Osteocyte (in vitro differentiated cells): Measurements from ENCODE around the gene XIRP2. TPM values are rescaled to one million over a fixed set of nuclear protein-coding genes. Genes with fewer than 3 reads are reported as not detected.

Source experiments
- DNase-seq: peaks from one replicate; pipeline ENCODE4 v3.0.0; 2021; ENCODE audit warnings: mixed read lengths; ENCODE audit not compliant: unreplicated experiment; ENCODE audit errors: extremely low spot score
- H3K27ac Mint-ChIP-seq: one replicate; pipeline ENCODE4 v1.8.0; 2021; ENCODE audit warnings: mild to moderate bottlenecking, mixed read lengths; ENCODE audit not compliant: unreplicated experiment
- H3K27me3 Mint-ChIP-seq: one replicate; pipeline ENCODE4 v1.8.0; 2021; ENCODE audit warnings: mixed read lengths; ENCODE audit not compliant: unreplicated experiment
- H3K36me3 Mint-ChIP-seq: one replicate; pipeline ENCODE4 v1.8.0; 2021; ENCODE audit warnings: mixed read lengths; ENCODE audit not compliant: unreplicated experiment
- H3K4me1 Mint-ChIP-seq: one replicate; pipeline ENCODE4 v1.8.0; 2021; ENCODE audit warnings: mixed read lengths; ENCODE audit not compliant: unreplicated experiment
- H3K4me3 Mint-ChIP-seq: one replicate; pipeline ENCODE4 v1.8.0; 2021; ENCODE audit warnings: mild to moderate bottlenecking, moderate library complexity, mixed read lengths; ENCODE audit not compliant: unreplicated experiment
- H3K9me3 Mint-ChIP-seq: one replicate; pipeline ENCODE4 v1.8.0; 2021; ENCODE audit warnings: mixed read lengths; ENCODE audit not compliant: unreplicated experiment
- CTCF ChIP-seq: fragments of 200-600 bp; sonication (generic); IDR thresholded peaks from 2 replicates; pipeline ENCODE4 v1.5.0; 2021; ENCODE audit warnings: antibody characterized with exemption, mild to moderate bottlenecking, moderate library complexity
- long read RNA-seq: library from polyadenylated mRNA; unstranded; transcript quantifications from one replicate; pipeline ENCODE4 v2.0.0, GENCODE V29; 2021
- total RNA-seq: library from RNA; stranded (reverse); gene quantifications from 2 replicates; pipeline ENCODE4 v1.2.1, GENCODE V29; 2021

XIRP2 gene
- 0.08 TPM in 1 of 2 replicates, not detected in the other for total RNA-seq
- long read RNA-seq: 0 reads

- no peaks in the 10 kb centered on the region for H3K36me3 Mint-ChIP-seq
- no peak for DNase-seq
- no peak within 1 kb of the TSS for H3K27ac Mint-ChIP-seq
- no peak for TF ChIP-seq CTCF
- H3K4me3 Mint-ChIP-seq: no peak within 1 kb of the TSS
- no peaks in the 10 kb centered on the region for H3K4me1 Mint-ChIP-seq
- no peaks in the 10 kb centered on the region for H3K27me3 Mint-ChIP-seq
- no peaks in the 10 kb centered on the region for H3K9me3 Mint-ChIP-seq
These were observed at the start of gene XIRP2 for GRCh38 chr2:166888180-166888579. XIRP2 (plus strand) TSS chr2:166888480; CDS start chr2:166903483, 15,003 bp downstream.

- H3K4me1 Mint-ChIP-seq: no peaks in the 10 kb centered on the region
- H3K4me3 Mint-ChIP-seq: no peak overlapping the region
- no peak overlapping the region for H3K27ac Mint-ChIP-seq
- DNase-seq: no peak
- no peaks in the 10 kb centered on the region for H3K9me3 Mint-ChIP-seq
- TF ChIP-seq CTCF: no peak
- H3K27me3 Mint-ChIP-seq: peaks cover 3% of the 10 kb centered on the region
- H3K36me3 Mint-ChIP-seq: no peaks in the 10 kb centered on the region
These were observed 47.1 kb upstream of the XIRP2 start for GRCh38 chr2:166841152-166841551.

- Mint-ChIP-seq H3K36me3 (no peaks in the 10 kb centered on the region), H3K4me1 (no peaks in the 10 kb centered on the region), H3K27ac (no peak overlapping the region), H3K9me3 (no peaks in the 10 kb centered on the region), H3K27me3 (peaks cover under 1% of the 10 kb centered on the region), H3K4me3 (no peak overlapping the region)
- TF ChIP-seq CTCF: no peak
- no peak for DNase-seq
These were observed 46.6 kb upstream of the XIRP2 start for GRCh38 chr2:166841679-166842078.

GRCh38 chr2:166844111-166844510 is 44.2 kb upstream of the XIRP2 start:
- no peak for DNase-seq
- Mint-ChIP-seq H3K27me3 (no peaks in the 10 kb centered on the region), H3K27ac (no peak overlapping the region), H3K4me1 (no peaks in the 10 kb centered on the region), H3K36me3 (no peaks in the 10 kb centered on the region), H3K9me3 (peaks cover 13% of the 10 kb centered on the region), H3K4me3 (no peak overlapping the region)
- no peak for TF ChIP-seq CTCF

- TF ChIP-seq CTCF: no peak
- no peak for DNase-seq
- no peaks in the 10 kb centered on the region for H3K9me3 Mint-ChIP-seq
- no peak overlapping the region for H3K27ac Mint-ChIP-seq
- no peaks in the 10 kb centered on the region for H3K4me1 Mint-ChIP-seq
- H3K27me3 Mint-ChIP-seq: peaks cover 7% of the 10 kb centered on the region
- no peaks in the 10 kb centered on the region for H3K36me3 Mint-ChIP-seq
- H3K4me3 Mint-ChIP-seq: no peak overlapping the region
These were observed 25.7 kb upstream of the XIRP2 start for GRCh38 chr2:166862468-166863132.
